Measurements from ENCODE around the gene OIP5. TPM values are rescaled to one million over a fixed set of nuclear protein-coding genes. Genes with fewer than 3 reads are reported as not detected.

Gene OIP5
- polyA plus RNA-seq, 1 donor (not counting 4 experiments of a cell fraction or from before 2014, with no cell fraction given): 9.8 TPM

DNA sequence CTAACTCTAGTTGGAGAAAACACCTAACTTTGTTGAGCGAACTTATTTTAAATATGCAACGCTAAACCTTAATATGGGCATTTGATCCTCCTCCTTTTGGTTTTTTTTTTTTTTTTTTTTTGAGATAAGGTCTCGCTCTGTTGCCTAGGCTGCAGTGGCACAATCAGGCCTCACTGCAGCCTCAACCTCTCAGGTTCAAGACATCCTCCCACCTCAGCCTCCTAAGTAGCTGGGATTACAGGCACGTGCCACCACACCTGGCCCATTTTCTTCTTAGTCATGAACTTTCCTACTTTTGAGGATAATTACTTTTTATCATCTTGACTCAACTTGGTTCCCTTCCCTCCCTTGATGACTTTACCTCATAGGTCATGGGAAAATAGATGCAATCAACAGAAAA lies 4.2 kb upstream of the OIP5 start:
- Histone ChIP-seq H3K9me1 (ENCODE audit: control insufficient read depth, extremely low read depth, insufficient read depth, low read length) (no peaks in the 10 kb centered on the region), H3K4me1 (ENCODE audit: control insufficient read depth, extremely low read depth, insufficient read depth, low read length) (peaks cover 17% of the 10 kb centered on the region), H2AFZ (ENCODE audit: control insufficient read depth, low read length) (peak overlapping the region; percentile 48), H3K27ac (ENCODE audit: control insufficient read depth, insufficient read depth, low read length) (peak overlapping the region; percentile 41), H3K36me3 (ENCODE audit: control insufficient read depth in 2 of 2, extremely low read depth in 1 of 2, insufficient read depth in 2 of 2, low read length in 2 of 2) (peaks cover 0 to 7% of the 10 kb centered on the region in 2 experiments), H3K4me2 (ENCODE audit: control insufficient read depth, extremely low read depth, insufficient read depth, low read depth, low read length) (peak overlapping the region; percentile 61), H4K20me1 (ENCODE audit: control insufficient read depth, extremely low read depth, insufficient read depth, low read length) (no peaks in the 10 kb centered on the region), H3K9ac (ENCODE audit: control insufficient read depth, extremely low read depth, insufficient read depth, low read length) (no peak overlapping the region), H3K79me2 (ENCODE audit: control insufficient read depth, insufficient read depth, low read length) (peaks cover 60% of the 10 kb centered on the region), H3K27me3 (ENCODE audit: control insufficient read depth, extremely low read depth, insufficient read depth, low read length) (no peaks in the 10 kb centered on the region), H3K9me3 (ENCODE audit: control insufficient read depth, low read depth, low read length) (no peaks in the 10 kb centered on the region), H3K4me3 (ENCODE audit: control insufficient read depth in 2 of 3, extremely low read depth in 1 of 3, insufficient read depth in 2 of 3, low read depth in 1 of 3, low read length in 3 of 3) (no peak overlapping the region)
- FAIRE-seq (no peak), DNase-seq (ENCODE audit: low read depth, low spot score) (no peak)
- TF ChIP-seq CTCF (optimal IDR thresholded peaks at IDR 0.05 in 1 of 3, IDR thresholded peaks at IDR 0.05 in 1 of 3, conservative IDR thresholded peaks at IDR 0.05 in 1 of 3; ENCODE audit: extremely low read depth in 1 of 3, insufficient read depth in 2 of 3, low read length in 3 of 3) (no peak), EZH2 (IDR thresholded peaks at IDR 0.05; ENCODE audit: low read length) (no peak)
- dilution Hi-C loops (cut with MboI; ENCODE audit: extremely low pct_ligation_motif_present, low sequenced_read_pairs): no loop called here

DNA sequence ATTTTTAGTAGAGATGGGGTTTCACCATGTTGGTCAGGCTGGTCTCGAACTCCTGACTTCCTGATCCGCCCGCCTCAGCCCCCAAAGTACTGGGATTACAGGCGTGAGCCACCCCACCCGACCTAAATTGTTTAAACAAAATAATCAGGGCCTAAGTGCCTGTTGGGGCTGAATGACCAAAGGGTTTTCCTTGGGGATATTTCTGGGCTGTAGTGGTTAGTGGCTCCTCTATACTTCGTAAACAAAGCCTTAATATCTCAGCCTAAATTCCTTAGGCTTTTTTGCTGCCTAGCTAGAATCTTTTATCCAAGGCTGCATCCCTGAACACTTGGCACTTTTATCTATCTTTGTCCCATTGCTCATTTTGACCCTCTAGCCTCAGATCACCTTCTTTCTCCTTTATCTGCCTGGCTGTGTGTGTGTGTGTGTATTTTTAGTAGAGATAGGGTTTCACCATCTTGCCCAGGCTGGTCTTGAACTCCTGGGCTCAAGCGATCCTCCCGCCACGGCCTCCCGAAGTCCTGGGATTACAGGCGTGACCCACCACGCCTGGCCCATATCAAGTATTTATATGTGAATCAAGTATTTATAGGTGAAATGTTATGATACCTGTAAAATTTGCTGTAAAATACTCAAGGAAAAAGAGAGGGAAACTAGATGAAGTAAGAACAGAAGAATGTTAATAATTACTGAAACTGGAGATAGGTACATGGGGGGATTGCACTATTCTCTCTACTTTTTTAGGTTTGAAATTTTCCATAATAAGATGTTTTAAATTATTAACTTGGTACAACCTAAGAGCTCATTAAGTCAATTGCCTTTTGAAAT lies 2.1 kb upstream of the OIP5 start:
- FAIRE-seq (no peak), DNase-seq (ENCODE audit: low read depth, low spot score) (no peak)
- TF ChIP-seq CTCF (optimal IDR thresholded peaks at IDR 0.05 in 1 of 3, IDR thresholded peaks at IDR 0.05 in 1 of 3, conservative IDR thresholded peaks at IDR 0.05 in 1 of 3; ENCODE audit: extremely low read depth in 1 of 3, insufficient read depth in 2 of 3, low read length in 3 of 3): no peak
- no peaks in the 10 kb centered on the region for H4K20me1 ChIP-seq (ENCODE audit: control insufficient read depth, extremely low read depth, insufficient read depth, low read length)
- no peaks in the 10 kb centered on the region for H3K27me3 ChIP-seq (ENCODE audit: control insufficient read depth, extremely low read depth, insufficient read depth, low read length)
- H3K27ac ChIP-seq (ENCODE audit: control insufficient read depth, insufficient read depth, low read length): no peak overlapping the region
- H3K9me1 ChIP-seq (ENCODE audit: control insufficient read depth, extremely low read depth, insufficient read depth, low read length): no peaks in the 10 kb centered on the region
- H3K9ac ChIP-seq (ENCODE audit: control insufficient read depth, extremely low read depth, insufficient read depth, low read length): peak overlapping the region; percentile 22
- H2AFZ ChIP-seq (ENCODE audit: control insufficient read depth, low read length): no peak overlapping the region
- peak overlapping the region; percentile 83 for H3K4me2 ChIP-seq (ENCODE audit: control insufficient read depth, extremely low read depth, insufficient read depth, low read depth, low read length)
- H3K79me2 ChIP-seq (ENCODE audit: control insufficient read depth, insufficient read depth, low read length): peaks cover 51% of the 10 kb centered on the region
- no peaks in the 10 kb centered on the region for H3K36me3 ChIP-seq (ENCODE audit: control insufficient read depth in 2 of 2, extremely low read depth in 1 of 2, insufficient read depth in 2 of 2, low read length in 2 of 2)
- peaks cover 26% of the 10 kb centered on the region for H3K4me1 ChIP-seq (ENCODE audit: control insufficient read depth, extremely low read depth, insufficient read depth, low read length)
- H3K9me3 ChIP-seq (ENCODE audit: control insufficient read depth, low read depth, low read length): no peaks in the 10 kb centered on the region
- dilution Hi-C loops (cut with MboI; ENCODE audit: extremely low pct_ligation_motif_present, low sequenced_read_pairs): no loop called here
- peak overlapping the region in 2 of 3 experiments; percentile 3 to 15 for H3K4me3 ChIP-seq (ENCODE audit: control insufficient read depth in 2 of 3, extremely low read depth in 1 of 3, insufficient read depth in 2 of 3, low read depth in 1 of 3, low read length in 3 of 3)

Measured in keratinocyte (primary cell).